Activated CD4-positive, alpha-beta T cell treated with anti-CD3 and anti-CD28 coated beads, Interleukin-2, amount 50 U/mL, for 16 hours (primary cell): Measurements from ENCODE around the gene UVRAG.

Source experiments
- DNase-seq: peaks from one replicate; pipeline ENCODE4 v3.0.0-alpha.2; 2020

Gene UVRAG

GRCh38 chr11:75784085-75784478 lies 30.9 kb upstream of the UVRAG start:
- no peak for DNase-seq

- no peak for DNase-seq
These were observed 30.5 kb upstream of the UVRAG start for GRCh38 chr11:75784506-75784905.

- no peak for DNase-seq
These were observed 29.8 kb upstream of the UVRAG start for GRCh38 chr11:75785187-75785586.

- no peak for DNase-seq
These were observed 28.8 kb upstream of the UVRAG start for GRCh38 chr11:75786101-75786736.

- DNase-seq, result no peak
These were observed 25.5 kb upstream of the UVRAG start for GRCh38 chr11:75789521-75789920.

GRCh38 chr11:75790986-75791385 lies 24.0 kb upstream of the UVRAG start:
- no peak for DNase-seq

GRCh38 chr11:75792127-75792731 lies 22.8 kb upstream of the UVRAG start:
- DNase-seq, result no peak

- no peak for DNase-seq
These were observed 21.8 kb upstream of the UVRAG start for GRCh38 chr11:75792997-75793800.

- DNase-seq, result no peak
These were observed 21.0 kb upstream of the UVRAG start for GRCh38 chr11:75793966-75794365.

GRCh38 chr11:75795276-75796090 lies 19.5 kb upstream of the UVRAG start:
- no peak for DNase-seq

- DNase-seq, result no peak
These were observed 18.9 kb upstream of the UVRAG start for GRCh38 chr11:75796091-75796435.

- DNase-seq, result no peak
These were observed 17.9 kb upstream of the UVRAG start for GRCh38 chr11:75797116-75797515.

GRCh38 chr11:75797792-75798191 lies 17.2 kb upstream of the UVRAG start:
- no peak for DNase-seq

- DNase-seq, result no peak
These were observed 14.8 kb upstream of the UVRAG start for GRCh38 chr11:75800136-75800675.

- DNase-seq, result no peak
These were observed 14.2 kb upstream of the UVRAG start for GRCh38 chr11:75800728-75801361.

GRCh38 chr11:75801362-75802020 lies 13.5 kb upstream of the UVRAG start:
- no peak for DNase-seq

- DNase-seq, result no peak
These were observed 12.7 kb upstream of the UVRAG start for GRCh38 chr11:75802021-75802912.

GRCh38 chr11:75802913-75803820 lies 11.8 kb upstream of the UVRAG start:
- DNase-seq, result peak; percentile 71

GRCh38 chr11:75809111-75809510 lies 5.9 kb upstream of the UVRAG start:
- DNase-seq, result no peak

- no peak for DNase-seq
These were observed 5.0 kb upstream of the UVRAG start for GRCh38 chr11:75809991-75810390.
